Activated CD8-positive, alpha-beta memory T cell treated with anti-CD3 and anti-CD28 coated beads, Interleukin-2, amount 10 ng/mL, durations not matched to agents 7 days and 5 days (primary cell): ENCODE measurements around the gene GNG10. TPM values are rescaled to one million over a fixed set of nuclear protein-coding genes. Genes with fewer than 3 reads are reported as not detected.

Experiments
- ATAC-seq: fragments of 150-1000 bp; cut with Tn5 transposase; one replicate; pipeline ENCODE4 v1.10.0; 2021; ENCODE audit warnings: moderate library complexity
- CTCF ChIA-PET: fragments of 350-600 bp; sonication (Branson Sonifier 250); formaldehyde crosslinking; loops from one replicate; lab custom pipeline; 2021; ENCODE audit warnings: antibody characterized with exemption; lab: Charles Lee
- DNase-seq: peaks from one replicate; pipeline ENCODE4 v3.0.0-alpha.2; 2020
- H3K27ac Mint-ChIP-seq: one replicate; pipeline ENCODE4 v1.8.0; 2021; ENCODE audit warnings: mild to moderate bottlenecking, mixed read lengths
- H3K27me3 Mint-ChIP-seq: one replicate; pipeline ENCODE4 v1.8.0; 2021; ENCODE audit warnings: mixed read lengths
- H3K36me3 Mint-ChIP-seq: one replicate; pipeline ENCODE4 v1.8.0; 2021; ENCODE audit warnings: mild to moderate bottlenecking, mixed read lengths
- H3K4me1 Mint-ChIP-seq: one replicate; pipeline ENCODE4 v1.8.0; 2021; ENCODE audit warnings: mixed read lengths
- H3K4me3 Mint-ChIP-seq: one replicate; pipeline ENCODE4 v1.8.0; 2021; ENCODE audit warnings: mild to moderate bottlenecking, moderate library complexity, mixed read lengths
- H3K9me3 Mint-ChIP-seq: one replicate; pipeline ENCODE4 v1.8.0; 2022; ENCODE audit warnings: low read depth, mixed read lengths
- total RNA-seq, 2 experiments: library from RNA; stranded (reverse); gene quantifications; one replicate each; pipeline ENCODE4 v1.2.3, GENCODE V29; 2021

Gene GNG10
- total RNA-seq, 2 experiments from 2014 or later: 17.1 to 20.9 TPM

DNA sequence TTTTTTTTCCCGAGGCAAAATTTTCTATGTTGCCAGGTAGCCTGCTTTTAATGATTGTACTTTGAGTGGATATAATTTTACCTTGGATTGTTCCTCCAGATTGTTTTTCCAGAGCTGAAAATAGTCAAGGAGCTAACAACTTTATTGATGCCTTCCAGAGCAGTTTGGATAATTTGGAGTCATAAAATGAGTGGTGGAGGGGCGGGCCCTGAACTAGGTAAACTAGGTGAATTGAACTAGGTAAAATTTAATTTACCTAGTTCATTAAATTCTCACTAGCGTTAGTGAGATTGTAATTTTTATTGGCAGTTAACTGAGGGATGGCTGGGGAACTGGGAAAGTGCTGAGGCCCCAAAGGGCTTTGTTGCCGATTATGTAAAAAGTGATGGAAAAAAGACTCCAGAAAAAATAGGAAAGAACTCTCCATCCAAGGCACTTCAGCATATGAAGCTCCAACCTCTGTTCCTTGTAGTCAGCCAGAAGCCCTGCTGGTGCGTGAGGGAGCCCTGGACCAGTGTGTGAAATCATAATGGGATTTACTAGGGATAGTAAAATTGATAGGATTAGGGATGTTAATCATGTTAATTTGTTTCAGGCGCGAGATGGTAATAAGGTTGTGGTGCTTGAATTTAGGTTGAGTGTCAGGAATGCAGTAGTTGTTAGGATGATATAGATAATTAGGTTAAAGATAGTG lies 28.6 kb upstream of the GNG10 start:
- ATAC-seq: no peak
- CTCF ChIA-PET: interaction anchor here (1.0 to 1.9 kb wide), 3 partner anchors 11 to 58 kb away, joined by 3 to 7 read pairs (median 4); no protein-coding TSS in a partner anchor
- H3K9me3 Mint-ChIP-seq: no peaks in the 10 kb centered on the region
- H3K4me1 Mint-ChIP-seq: peaks cover 35% of the 10 kb centered on the region
- no peak overlapping the region for H3K27ac Mint-ChIP-seq
- H3K27me3 Mint-ChIP-seq: no peaks in the 10 kb centered on the region
- no peak for DNase-seq
- H3K4me3 Mint-ChIP-seq: peak overlapping the region; percentile 95
- H3K36me3 Mint-ChIP-seq: peaks cover 2% of the 10 kb centered on the region

- ATAC-seq (no peak), DNase-seq (no peak)
- H3K27me3 Mint-ChIP-seq: no peaks in the 10 kb centered on the region
- peak overlapping the region; percentile 13 for H3K4me3 Mint-ChIP-seq
- H3K9me3 Mint-ChIP-seq: no peaks in the 10 kb centered on the region
- H3K4me1 Mint-ChIP-seq: peaks cover 35% of the 10 kb centered on the region
- H3K27ac Mint-ChIP-seq: no peak overlapping the region
- peaks cover 2% of the 10 kb centered on the region for H3K36me3 Mint-ChIP-seq
- CTCF ChIA-PET: interaction anchor here (1.0 to 1.8 kb wide), 2 partner anchors 12 to 13 kb away, joined by 3 to 4 read pairs; no protein-coding TSS in a partner anchor
These were observed 28.0 kb upstream of the GNG10 start for GRCh38 chr9:111633389-111633736.

DNA sequence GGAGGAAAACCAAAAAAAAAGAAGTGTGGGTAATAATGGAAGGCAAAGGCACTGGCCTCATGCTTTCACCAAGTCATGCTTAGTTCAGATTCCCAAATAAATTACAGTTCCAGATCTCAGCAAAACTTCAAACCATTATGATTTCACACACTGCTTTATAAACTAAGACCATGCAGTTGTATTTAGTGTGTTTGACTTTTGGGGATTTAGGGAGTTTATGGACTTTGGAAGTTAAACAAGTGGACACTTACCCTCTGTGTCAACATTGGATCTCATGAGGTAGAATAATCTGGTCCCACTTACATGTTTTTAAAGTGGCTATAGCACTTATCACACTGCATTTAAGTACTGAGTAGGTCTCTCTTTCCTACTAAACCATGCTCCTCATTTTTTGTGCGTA lies 26.5 kb upstream of the GNG10 start:
- CTCF ChIA-PET: no interaction called here
- H3K36me3 Mint-ChIP-seq: peaks cover 2% of the 10 kb centered on the region
- DNase-seq (no peak), ATAC-seq (no peak)
- H3K9me3 Mint-ChIP-seq: no peaks in the 10 kb centered on the region
- H3K4me1 Mint-ChIP-seq: peaks cover 35% of the 10 kb centered on the region
- H3K27me3 Mint-ChIP-seq: no peaks in the 10 kb centered on the region
- H3K27ac Mint-ChIP-seq: no peak overlapping the region
- no peak overlapping the region for H3K4me3 Mint-ChIP-seq

GRCh38 chr9:111637421-111637950 lies 23.9 kb upstream of the GNG10 start:
- no peak overlapping the region for H3K27ac Mint-ChIP-seq
- no peaks in the 10 kb centered on the region for H3K27me3 Mint-ChIP-seq
- H3K9me3 Mint-ChIP-seq: no peaks in the 10 kb centered on the region
- H3K4me3 Mint-ChIP-seq: no peak overlapping the region
- CTCF ChIA-PET: no interaction called here
- H3K4me1 Mint-ChIP-seq: peaks cover 24% of the 10 kb centered on the region
- peaks cover 2% of the 10 kb centered on the region for H3K36me3 Mint-ChIP-seq
- DNase-seq (no peak), ATAC-seq (no peak)

GRCh38 chr9:111644195-111644772 lies 17.1 kb upstream of the GNG10 start:
- Mint-ChIP-seq H3K36me3 (peaks cover 27% of the 10 kb centered on the region), H3K9me3 (no peaks in the 10 kb centered on the region), H3K27me3 (no peaks in the 10 kb centered on the region), H3K27ac (no peak overlapping the region), H3K4me1 (no peaks in the 10 kb centered on the region), H3K4me3 (no peak overlapping the region)
- DNase-seq (no peak), ATAC-seq (no peak)
- CTCF ChIA-PET: interaction anchor here (0.9 to 1.0 kb wide), 2 partner anchors 20 to 60 kb away, joined by 3 read pairs; no protein-coding TSS in a partner anchor

- Mint-ChIP-seq H3K27ac (no peak overlapping the region), H3K4me3 (no peak overlapping the region), H3K4me1 (no peaks in the 10 kb centered on the region), H3K27me3 (no peaks in the 10 kb centered on the region), H3K36me3 (peaks cover 33% of the 10 kb centered on the region), H3K9me3 (no peaks in the 10 kb centered on the region)
- CTCF ChIA-PET: no interaction called here
- ATAC-seq: no peak
- DNase-seq: no peak
These were observed 15.6 kb upstream of the GNG10 start for GRCh38 chr9:111645806-111646205.

DNA sequence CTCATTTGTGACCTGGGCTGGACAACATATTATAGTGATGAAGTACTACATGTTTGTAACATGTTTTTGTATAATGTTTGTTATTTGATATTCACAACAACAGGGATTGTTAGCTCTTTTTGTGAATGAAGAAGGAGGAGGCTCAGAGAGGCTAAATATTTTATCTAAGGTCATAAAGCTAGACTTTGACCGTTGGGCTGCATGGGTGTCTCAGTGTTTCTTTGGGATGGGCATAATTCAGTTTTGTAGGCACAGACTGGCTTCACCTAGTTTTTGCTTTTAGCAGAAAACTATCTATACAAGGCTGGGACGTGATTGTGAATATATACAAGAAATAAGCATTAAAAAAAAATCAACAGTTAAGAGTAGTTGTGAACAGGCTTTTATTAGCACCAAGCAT lies 15.0 kb upstream of the GNG10 start:
- Mint-ChIP-seq H3K27me3 (no peaks in the 10 kb centered on the region), H3K36me3 (peaks cover 33% of the 10 kb centered on the region), H3K27ac (no peak overlapping the region), H3K4me3 (no peak overlapping the region), H3K4me1 (no peaks in the 10 kb centered on the region), H3K9me3 (no peaks in the 10 kb centered on the region)
- CTCF ChIA-PET: interaction anchor here (0.7 to 1.1 kb wide), 2 partner anchors 10 to 13 kb away, joined by 3 to 4 read pairs; no protein-coding TSS in a partner anchor
- ATAC-seq: no peak
- DNase-seq: no peak

- Mint-ChIP-seq H3K9me3 (no peaks in the 10 kb centered on the region), H3K36me3 (peaks cover 31% of the 10 kb centered on the region), H3K4me1 (no peaks in the 10 kb centered on the region), H3K4me3 (no peak overlapping the region), H3K27ac (no peak overlapping the region), H3K27me3 (no peaks in the 10 kb centered on the region)
- no peak for ATAC-seq
- CTCF ChIA-PET: no interaction called here
- DNase-seq: no peak
These were observed 13.3 kb upstream of the GNG10 start for GRCh38 chr9:111648066-111648465.

GRCh38 chr9:111649016-111649415 lies 12.4 kb upstream of the GNG10 start:
- Mint-ChIP-seq H3K36me3 (peaks cover 32% of the 10 kb centered on the region), H3K4me1 (no peaks in the 10 kb centered on the region), H3K9me3 (no peaks in the 10 kb centered on the region), H3K27me3 (no peaks in the 10 kb centered on the region), H3K27ac (no peak overlapping the region), H3K4me3 (no peak overlapping the region)
- DNase-seq: no peak
- CTCF ChIA-PET: no interaction called here
- no peak for ATAC-seq

DNA sequence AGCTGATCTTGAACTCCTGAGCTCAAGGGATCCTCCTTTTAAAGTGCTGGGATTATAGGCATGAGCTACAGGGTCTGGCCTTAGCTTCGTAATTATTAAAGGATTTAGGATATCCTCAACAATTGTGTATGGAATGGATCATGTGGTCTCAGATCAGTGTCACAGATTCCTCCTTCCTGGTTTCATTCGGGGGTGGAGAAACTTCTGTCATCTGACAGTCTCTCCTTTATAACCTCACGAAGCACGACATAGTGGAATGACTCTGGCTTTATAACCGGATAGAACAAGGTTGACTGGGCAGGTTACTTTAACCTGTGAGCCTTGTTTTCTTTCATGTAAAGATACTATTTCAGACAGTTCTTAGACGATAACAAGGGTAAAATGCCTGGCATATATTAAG lies 4.4 kb upstream of the GNG10 start:
- Mint-ChIP-seq H3K9me3 (no peaks in the 10 kb centered on the region), H3K4me3 (no peak overlapping the region), H3K27ac (no peak overlapping the region), H3K27me3 (no peaks in the 10 kb centered on the region), H3K36me3 (peaks cover 8% of the 10 kb centered on the region), H3K4me1 (peaks cover 10% of the 10 kb centered on the region)
- no peak for DNase-seq
- CTCF ChIA-PET: interaction anchor here (0.7 kb wide), 1 partner anchor 10 kb away, joined by 3 read pairs; no protein-coding TSS in a partner anchor
- no peak for ATAC-seq

DNA sequence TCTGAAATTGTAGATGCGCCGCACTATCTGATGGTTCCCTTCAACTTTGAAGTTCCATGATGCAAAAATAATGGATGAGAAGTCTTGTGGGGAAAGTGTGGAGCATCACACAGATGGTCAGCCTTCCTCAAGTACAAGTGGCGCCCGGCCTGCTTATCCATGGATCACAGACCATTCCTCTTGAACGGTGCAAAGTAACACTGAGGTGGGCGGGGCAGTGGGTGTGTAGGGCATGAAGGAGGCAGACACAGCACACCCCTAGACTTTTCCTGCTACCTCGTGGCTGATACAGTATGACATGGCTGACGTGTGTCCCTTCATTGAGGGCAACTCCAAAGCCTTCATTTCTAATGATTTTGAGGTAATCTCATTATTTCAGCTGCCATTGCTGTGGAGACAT lies 2.5 kb upstream of the GNG10 start:
- Mint-ChIP-seq H3K27me3 (no peaks in the 10 kb centered on the region), H3K36me3 (peaks cover 10% of the 10 kb centered on the region), H3K4me3 (no peak overlapping the region), H3K9me3 (no peaks in the 10 kb centered on the region), H3K27ac (no peak overlapping the region), H3K4me1 (peaks cover 25% of the 10 kb centered on the region)
- CTCF ChIA-PET: no interaction called here
- ATAC-seq (no peak), DNase-seq (no peak)

DNA sequence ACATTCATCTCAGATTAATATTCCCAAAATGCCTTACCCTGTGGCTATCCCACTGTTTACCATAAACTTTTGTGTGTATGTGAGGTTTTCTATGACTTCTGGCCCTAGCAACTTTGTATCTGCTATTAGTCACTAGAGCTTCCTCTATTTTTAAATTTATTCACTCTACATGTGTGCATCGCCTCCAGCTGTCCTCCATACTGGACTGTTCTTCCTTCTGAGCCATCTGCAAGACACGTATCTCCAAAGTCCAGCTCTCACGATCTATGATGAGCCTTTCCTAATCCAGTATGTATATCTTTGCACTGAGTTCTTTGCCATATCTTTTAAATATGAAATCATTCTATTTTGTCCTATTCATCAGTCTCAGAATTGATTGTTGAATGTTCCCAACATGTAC lies 1.7 kb upstream of the GNG10 start:
- CTCF ChIA-PET: no interaction called here
- no peak overlapping the region for H3K4me3 Mint-ChIP-seq

DNA sequence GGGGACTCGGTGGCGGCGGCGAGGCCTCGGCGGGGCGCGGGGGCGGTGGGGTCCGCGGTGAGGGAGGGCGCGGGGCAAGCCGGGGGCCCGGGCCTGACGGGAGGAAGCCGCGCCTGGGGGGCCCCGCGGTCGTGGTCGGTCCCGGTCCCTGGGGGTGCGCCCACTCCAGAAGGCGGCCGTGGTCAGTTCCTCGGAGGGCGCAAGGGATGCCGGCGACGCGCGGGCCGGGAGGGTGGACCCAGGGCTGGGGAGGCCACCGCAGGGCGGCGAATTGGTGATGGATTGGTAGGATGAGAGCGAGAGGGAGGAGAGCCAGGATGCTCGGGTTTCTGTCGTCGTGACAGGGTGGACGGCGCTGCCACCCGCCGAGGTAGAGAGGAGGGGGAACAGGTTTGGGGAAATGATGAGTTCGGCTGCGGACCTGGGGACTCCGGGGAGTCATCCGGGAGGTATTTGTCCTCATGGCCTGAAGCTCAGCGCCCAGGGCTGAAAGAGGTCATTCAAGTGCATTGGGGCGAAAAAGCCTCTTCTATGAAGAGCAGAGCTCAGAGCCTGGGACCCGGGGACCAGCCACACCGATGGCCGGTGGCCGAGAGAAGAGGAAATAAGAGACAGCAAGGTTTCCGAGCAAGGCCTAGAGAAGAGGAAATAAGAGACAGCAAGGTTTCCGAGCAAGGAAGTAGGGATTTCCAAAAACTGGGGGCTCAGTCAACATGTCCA lies 557 bp downstream of the GNG10 start:
- peak overlapping the region; percentile 94 for H3K4me3 Mint-ChIP-seq
- H3K4me1 Mint-ChIP-seq: peaks cover 29% of the 10 kb centered on the region
- H3K27me3 Mint-ChIP-seq: no peaks in the 10 kb centered on the region
- ATAC-seq (peak; percentile 48), DNase-seq (peak; percentile 54)
- H3K36me3 Mint-ChIP-seq: peaks cover 22% of the 10 kb centered on the region
- CTCF ChIA-PET: interaction anchor here (1.1 to 1.3 kb wide), 2 partner anchors 31 to 64 kb away, joined by 3 to 4 read pairs; partner anchors contain the start of gene DNAJC25
- H3K27ac Mint-ChIP-seq: peak overlapping the region; percentile 93
- H3K9me3 Mint-ChIP-seq: no peaks in the 10 kb centered on the region

More for the DNA sequence above, 1.7 kb upstream of the GNG10 start:
- ATAC-seq: no peak
- DNase-seq: no peak
- Mint-ChIP-seq H3K4me1 (peaks cover 29% of the 10 kb centered on the region), H3K27ac (no peak overlapping the region), H3K36me3 (peaks cover 12% of the 10 kb centered on the region), H3K27me3 (no peaks in the 10 kb centered on the region), H3K9me3 (no peaks in the 10 kb centered on the region)
